ENCODE measurements around the gene CHAMP1.

Gene CHAMP1

GRCh38 chr13:114283576-114283975 is 30.7 kb upstream of the CHAMP1 start:
- DNase-seq (ENCODE audit: low read depth in 2 of 2): no peak
- no peak overlapping the region for H3K4me3 ChIP-seq (replicated peaks in 1 of 2; ENCODE audit: low read depth in 2 of 2, low read length in 2 of 2)
- no peak for TF ChIP-seq CTCF (IDR thresholded peaks at IDR 0.05; ENCODE audit: low read depth, low read length)

GRCh38 chr13:114284680-114285079 is 29.6 kb upstream of the CHAMP1 start:
- H3K4me3 ChIP-seq (replicated peaks in 1 of 2; ENCODE audit: low read depth in 2 of 2, low read length in 2 of 2): no peak overlapping the region
- no peak for DNase-seq (ENCODE audit: low read depth in 2 of 2)
- TF ChIP-seq CTCF (IDR thresholded peaks at IDR 0.05; ENCODE audit: low read depth, low read length): no peak

GRCh38 chr13:114285166-114285808 is 29.0 kb upstream of the CHAMP1 start:
- peak in 1 of 2 donors; percentile 17 for DNase-seq (ENCODE audit: low read depth in 2 of 2)
- H3K4me3 ChIP-seq (replicated peaks in 1 of 2; ENCODE audit: low read depth in 2 of 2, low read length in 2 of 2): no peak overlapping the region
- TF ChIP-seq CTCF (IDR thresholded peaks at IDR 0.05; ENCODE audit: low read depth, low read length): no peak

GRCh38 chr13:114286808-114287207 is 27.5 kb upstream of the CHAMP1 start:
- no peak overlapping the region for H3K4me3 ChIP-seq (replicated peaks in 1 of 2; ENCODE audit: low read depth in 2 of 2, low read length in 2 of 2)
- no peak for TF ChIP-seq CTCF (IDR thresholded peaks at IDR 0.05; ENCODE audit: low read depth, low read length)
- peak in 1 of 2 donors; percentile 22 for DNase-seq (ENCODE audit: low read depth in 2 of 2)

GRCh38 chr13:114288157-114288591 is 26.1 kb upstream of the CHAMP1 start:
- DNase-seq (ENCODE audit: low read depth in 2 of 2): no peak
- no peak overlapping the region for H3K4me3 ChIP-seq (replicated peaks in 1 of 2; ENCODE audit: low read depth in 2 of 2, low read length in 2 of 2)
- TF ChIP-seq CTCF (IDR thresholded peaks at IDR 0.05; ENCODE audit: low read depth, low read length): no peak

GRCh38 chr13:114296448-114296847 is 17.9 kb upstream of the CHAMP1 start:
- no peak for TF ChIP-seq CTCF (IDR thresholded peaks at IDR 0.05; ENCODE audit: low read depth, low read length)
- DNase-seq (ENCODE audit: low read depth in 2 of 2): no peak
- H3K4me3 ChIP-seq (replicated peaks in 1 of 2; ENCODE audit: low read depth in 2 of 2, low read length in 2 of 2): no peak overlapping the region

GRCh38 chr13:114296902-114297301 is 17.4 kb upstream of the CHAMP1 start:
- no peak overlapping the region for H3K4me3 ChIP-seq (replicated peaks in 1 of 2; ENCODE audit: low read depth in 2 of 2, low read length in 2 of 2)
- no peak for DNase-seq (ENCODE audit: low read depth in 2 of 2)
- no peak for TF ChIP-seq CTCF (IDR thresholded peaks at IDR 0.05; ENCODE audit: low read depth, low read length)
